GM12892 (cell line): ENCODE data around the gene ZNF408.

Experiments
- DNase-seq: peaks from one replicate; pipeline ENCODE4 v3.0.0; 2011; ENCODE audit not compliant: insufficient read length
- FAIRE-seq: peaks from 2 replicates; lab custom pipeline; 2011; peaks lifted over from hg19 to GRCh38; lab: Jason Lieb, UNC
- POLR2A ChIP-seq: IDR thresholded peaks from 2 replicates; pipeline ENCODE4 v1.6.1; 2011; ENCODE audit warnings: low read depth, low read length, control low read depth
- POLR2AphosphoS5 ChIP-seq: IDR thresholded peaks from 2 replicates; pipeline ENCODE4 v1.6.1; 2011; ENCODE audit warnings: low read depth, low read length, control low read depth
- TAF1 ChIP-seq: IDR thresholded peaks from 2 replicates; pipeline ENCODE4 v1.6.1; 2011; ENCODE audit warnings: low read depth, mild to moderate bottlenecking, control low read depth, low read length, borderline replicate concordance

The ZNF408 gene

GRCh38 chr11:46729110-46730027, 28.5 kb downstream of the ZNF408 start:
- TF ChIP-seq TAF1 (no peak), POLR2AphosphoS5 (no peak), POLR2A (no peak)
- no peak for DNase-seq
- no peak for FAIRE-seq

- no peak for TF ChIP-seq POLR2A
- no peak for TF ChIP-seq TAF1
- TF ChIP-seq POLR2AphosphoS5, result no peak
- FAIRE-seq (peak; percentile 17), DNase-seq (no peak)
Measured at GRCh38 chr11:46731545-46731944, 30.7 kb downstream of the ZNF408 start.

GRCh38 chr11:46733234-46733633, 32.4 kb downstream of the ZNF408 start:
- no peak for DNase-seq
- FAIRE-seq, result no peak
- no peak for TF ChIP-seq TAF1
- TF ChIP-seq POLR2AphosphoS5, result no peak
- no peak for TF ChIP-seq POLR2A

GRCh38 chr11:46736146-46736545, 35.3 kb downstream of the ZNF408 start:
- TF ChIP-seq POLR2AphosphoS5 (no peak), POLR2A (no peak), TAF1 (no peak)
- FAIRE-seq (no peak), DNase-seq (no peak)

- no peak for DNase-seq
- no peak for TF ChIP-seq POLR2A
- no peak for TF ChIP-seq POLR2AphosphoS5
- no peak for TF ChIP-seq TAF1
- no peak for FAIRE-seq
Measured at GRCh38 chr11:46736615-46737014, 35.8 kb downstream of the ZNF408 start.

GRCh38 chr11:46737699-46738098, 36.9 kb downstream of the ZNF408 start:
- DNase-seq (no peak), FAIRE-seq (no peak)
- no peak for TF ChIP-seq POLR2AphosphoS5
- no peak for TF ChIP-seq TAF1
- TF ChIP-seq POLR2A, result no peak

- no peak for TF ChIP-seq POLR2A
- no peak for TF ChIP-seq POLR2AphosphoS5
- DNase-seq (no peak), FAIRE-seq (no peak)
Measured at GRCh38 chr11:46738887-46739286, 38.1 kb downstream of the ZNF408 start.

- TF ChIP-seq POLR2AphosphoS5 (no peak), POLR2A (no peak), TAF1 (no peak)
- DNase-seq, result no peak
- FAIRE-seq, result no peak
Measured at GRCh38 chr11:46741600-46742484, 41.0 kb downstream of the ZNF408 start.

- FAIRE-seq, result no peak
- TF ChIP-seq POLR2AphosphoS5, result no peak
Measured at GRCh38 chr11:46743043-46743442, 42.2 kb downstream of the ZNF408 start.

GRCh38 chr11:46743693-46744339, 43.0 kb downstream of the ZNF408 start:
- DNase-seq (no peak), FAIRE-seq (no peak)

More at GRCh38 chr11:46743043-46743442, 42.2 kb downstream of the ZNF408 start:
- no peak for DNase-seq

GRCh38 chr11:46745328-46745727, 44.5 kb downstream of the ZNF408 start:
- FAIRE-seq, result no peak
- TF ChIP-seq POLR2A (no peak), POLR2AphosphoS5 (no peak), TAF1 (no peak)
- DNase-seq, result no peak

More at GRCh38 chr11:46743693-46744339, 43.0 kb downstream of the ZNF408 start:
- TF ChIP-seq TAF1 (no peak), POLR2A (no peak), POLR2AphosphoS5 (no peak)
